ENCODE data around the gene SCYGR4. TPM values are rescaled to one million over a fixed set of nuclear protein-coding genes. Genes with fewer than 3 reads are reported as not detected.

The SCYGR4 gene
- total and polyA plus RNA-seq, 3 experiments from 2014 or later, result not detected

DNA sequence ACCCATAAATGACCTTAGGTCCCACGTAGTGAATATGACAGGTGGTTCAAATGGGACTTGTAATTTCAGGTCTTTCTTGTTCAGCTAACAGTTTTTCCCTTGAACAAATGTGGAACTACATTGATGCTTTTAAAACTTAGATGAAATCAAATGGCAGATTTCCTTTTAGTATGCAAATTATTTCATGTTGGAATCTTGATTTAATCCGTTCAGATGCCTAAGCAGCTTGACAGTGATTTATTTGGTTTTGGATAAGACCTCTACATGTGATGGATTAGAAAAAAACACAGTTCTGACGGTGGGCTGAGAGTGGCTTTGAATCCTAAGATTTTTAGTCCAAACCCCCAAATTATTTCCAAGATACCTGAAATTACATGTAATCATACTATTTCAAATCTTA is 16.9 kb downstream of the SCYGR4 start:
- no peak overlapping the region for H3K27ac ChIP-seq (ENCODE audit: low read depth, low read length)
- no peaks in the 10 kb centered on the region for H3K36me3 ChIP-seq (ENCODE audit: insufficient read depth, low read length)
- H3K9me3 ChIP-seq (ENCODE audit: low read length), result no peaks in the 10 kb centered on the region
- ChIA-PET CTCF (no interaction called here), POLR2A (no interaction called here)
- Mint-ChIP-seq H3K4me3 (no peak overlapping the region), H3K27ac (no peak overlapping the region), H3K9me3 (no peaks in the 10 kb centered on the region), H3K4me1 (no peaks in the 10 kb centered on the region), H3K36me3 (no peaks in the 10 kb centered on the region), H3K27me3 (peaks cover 5 to 33% of the 10 kb centered on the region in 2 donors)
- DNase-seq, result no peak
- H3K4me1 ChIP-seq (ENCODE audit: insufficient read depth, low read length), result no peaks in the 10 kb centered on the region
- no peak overlapping the region for H3K4me3 ChIP-seq (ENCODE audit: low read length)
- no peaks in the 10 kb centered on the region for H3K27me3 ChIP-seq (ENCODE audit: insufficient read depth, low read length, poor library complexity, severe bottlenecking)

DNA sequence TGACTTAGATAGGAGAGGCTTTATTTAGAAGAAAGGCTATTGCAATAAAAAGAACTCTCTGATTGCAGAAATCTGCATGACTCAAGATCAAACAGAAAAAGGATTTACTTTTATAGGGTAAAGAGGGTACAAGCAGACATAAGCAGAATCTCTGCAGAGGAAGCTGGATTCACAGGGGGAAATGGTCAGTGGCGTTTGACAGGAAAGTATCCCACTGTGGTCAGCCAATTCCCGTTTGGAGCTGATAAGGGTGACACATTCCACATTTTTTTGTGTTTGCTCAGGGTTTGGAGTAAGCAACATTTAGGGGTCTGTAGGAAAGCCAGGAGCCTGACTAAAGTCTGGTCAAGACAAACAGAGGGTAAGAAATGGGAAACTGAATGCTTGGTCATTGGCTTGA is 25.4 kb downstream of the SCYGR4 start:
- Mint-ChIP-seq H3K4me3 (no peak overlapping the region), H3K36me3 (no peaks in the 10 kb centered on the region), H3K4me1 (no peaks in the 10 kb centered on the region), H3K27ac (no peak overlapping the region), H3K27me3 (peaks cover 0 to 12% of the 10 kb centered on the region in 2 donors), H3K9me3 (no peaks in the 10 kb centered on the region)
- no peaks in the 10 kb centered on the region for H3K36me3 ChIP-seq (ENCODE audit: insufficient read depth, low read length)
- ChIA-PET POLR2A (no interaction called here), CTCF (no interaction called here)
- H3K27me3 ChIP-seq (ENCODE audit: insufficient read depth, low read length, poor library complexity, severe bottlenecking), result no peaks in the 10 kb centered on the region
- no peak overlapping the region for H3K27ac ChIP-seq (ENCODE audit: low read depth, low read length)
- DNase-seq, result no peak
- H3K4me3 ChIP-seq (ENCODE audit: low read length), result no peak overlapping the region
- H3K4me1 ChIP-seq (ENCODE audit: insufficient read depth, low read length), result no peaks in the 10 kb centered on the region
- H3K9me3 ChIP-seq (ENCODE audit: low read length), result no peaks in the 10 kb centered on the region

DNA sequence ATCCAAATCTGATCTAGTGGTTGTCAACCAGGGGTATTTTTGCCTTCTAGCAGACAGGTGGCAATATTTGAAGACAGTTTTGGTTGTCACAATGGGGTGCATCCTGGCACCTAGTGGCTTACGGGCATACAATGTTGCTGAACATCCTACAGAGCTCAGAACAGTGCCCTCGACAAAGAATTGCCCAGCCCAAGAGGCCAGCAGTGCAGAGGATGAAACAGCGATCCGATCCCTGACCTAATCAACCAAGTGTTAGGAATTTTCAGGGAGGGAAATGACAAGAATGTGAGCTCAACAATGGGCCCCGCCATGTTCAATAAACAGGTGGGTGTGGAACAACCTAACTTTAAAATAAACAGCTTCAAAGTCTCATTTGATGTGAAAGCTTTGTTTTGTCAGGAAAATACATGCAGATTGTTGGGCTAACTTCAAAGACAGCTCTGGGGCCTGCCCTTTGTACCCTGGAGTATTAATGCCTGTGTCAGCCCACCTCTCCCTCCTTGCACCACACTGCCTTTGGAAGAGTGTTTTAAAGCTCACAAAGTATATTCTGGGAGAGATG is 26.8 kb downstream of the SCYGR4 start:
- H3K4me3 Mint-ChIP-seq, result no peak overlapping the region
- POLR2A ChIA-PET, result no interaction called here
- no peaks in the 10 kb centered on the region for H3K4me1 Mint-ChIP-seq
- CTCF ChIA-PET, result interaction anchor here (1.9 kb wide), 1 partner anchor 14 kb away, joined by 8 read pairs; no protein-coding TSS in a partner anchor
- no peaks in the 10 kb centered on the region for H3K36me3 Mint-ChIP-seq
- Histone ChIP-seq H3K36me3 (ENCODE audit: insufficient read depth, low read length) (no peaks in the 10 kb centered on the region), H3K4me1 (ENCODE audit: insufficient read depth, low read length) (no peaks in the 10 kb centered on the region), H3K27ac (ENCODE audit: low read depth, low read length) (no peak overlapping the region), H3K9me3 (ENCODE audit: low read length) (no peaks in the 10 kb centered on the region), H3K27me3 (ENCODE audit: insufficient read depth, low read length, poor library complexity, severe bottlenecking) (no peaks in the 10 kb centered on the region), H3K4me3 (ENCODE audit: low read length) (no peak overlapping the region)
- no peaks in the 10 kb centered on the region for H3K9me3 Mint-ChIP-seq
- no peak for DNase-seq
- H3K27me3 Mint-ChIP-seq, result peaks cover 1 to 22% of the 10 kb centered on the region in 2 donors
- H3K27ac Mint-ChIP-seq, result no peak overlapping the region

DNA sequence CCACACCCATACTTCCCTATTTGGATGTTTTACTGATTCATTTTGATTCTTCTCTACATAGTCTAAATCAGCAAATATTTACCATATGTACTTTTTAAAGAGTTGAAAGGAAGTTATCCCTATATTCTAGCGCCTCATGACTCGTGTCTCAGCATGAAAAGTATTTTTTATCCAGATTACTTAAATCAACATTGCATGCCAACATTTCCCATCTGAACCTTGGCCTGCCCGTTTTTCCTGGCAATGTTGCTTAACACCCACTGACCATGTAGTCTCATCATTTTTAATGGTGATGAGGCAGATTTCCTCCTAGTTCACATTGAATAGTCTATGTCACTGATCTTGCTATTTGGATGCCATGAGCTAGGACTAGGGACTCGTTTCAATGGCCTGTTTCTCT is 36.1 kb downstream of the SCYGR4 start:
- ChIA-PET CTCF (no interaction called here), POLR2A (no interaction called here)
- Histone ChIP-seq H3K27ac (ENCODE audit: low read depth, low read length) (no peak overlapping the region), H3K4me3 (ENCODE audit: low read length) (no peak overlapping the region), H3K4me1 (ENCODE audit: insufficient read depth, low read length) (no peaks in the 10 kb centered on the region), H3K36me3 (ENCODE audit: insufficient read depth, low read length) (no peaks in the 10 kb centered on the region), H3K27me3 (ENCODE audit: insufficient read depth, low read length, poor library complexity, severe bottlenecking) (no peaks in the 10 kb centered on the region), H3K9me3 (ENCODE audit: low read length) (no peaks in the 10 kb centered on the region)
- H3K27me3 Mint-ChIP-seq, result peaks cover 4 to 17% of the 10 kb centered on the region in 2 donors
- no peaks in the 10 kb centered on the region for H3K9me3 Mint-ChIP-seq
- no peaks in the 10 kb centered on the region for H3K36me3 Mint-ChIP-seq
- no peaks in the 10 kb centered on the region for H3K4me1 Mint-ChIP-seq
- no peak overlapping the region for H3K4me3 Mint-ChIP-seq
- no peak overlapping the region for H3K27ac Mint-ChIP-seq
- DNase-seq, result no peak

DNA sequence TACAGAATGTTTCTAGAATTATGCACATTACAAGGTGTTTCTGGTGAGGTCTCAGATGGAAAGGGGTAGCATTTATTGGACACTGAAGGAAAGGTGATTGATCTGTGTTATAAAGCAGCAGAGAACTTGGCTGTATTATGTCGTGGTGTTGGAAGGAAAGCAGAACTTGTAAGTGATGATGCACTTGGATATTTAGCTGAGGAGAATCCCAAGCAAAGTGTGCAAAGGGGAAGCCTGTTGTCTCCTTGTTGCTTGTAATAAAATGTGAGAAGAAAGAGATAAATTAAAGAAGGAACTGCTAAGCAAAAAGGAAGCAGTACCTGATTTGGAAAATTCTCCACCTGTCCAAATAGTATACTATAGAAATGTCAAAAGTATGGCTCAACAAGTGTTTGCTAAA is 37.1 kb downstream of the SCYGR4 start:
- H3K4me3 Mint-ChIP-seq, result no peak overlapping the region
- H3K27ac Mint-ChIP-seq, result no peak overlapping the region
- Histone ChIP-seq H3K4me3 (ENCODE audit: low read length) (no peak overlapping the region), H3K27me3 (ENCODE audit: insufficient read depth, low read length, poor library complexity, severe bottlenecking) (no peaks in the 10 kb centered on the region), H3K4me1 (ENCODE audit: insufficient read depth, low read length) (no peaks in the 10 kb centered on the region), H3K36me3 (ENCODE audit: insufficient read depth, low read length) (no peaks in the 10 kb centered on the region), H3K9me3 (ENCODE audit: low read length) (no peaks in the 10 kb centered on the region), H3K27ac (ENCODE audit: low read depth, low read length) (no peak overlapping the region)
- no peaks in the 10 kb centered on the region for H3K9me3 Mint-ChIP-seq
- H3K36me3 Mint-ChIP-seq, result no peaks in the 10 kb centered on the region
- no peak for DNase-seq
- POLR2A ChIA-PET, result no interaction called here
- no peaks in the 10 kb centered on the region for H3K4me1 Mint-ChIP-seq
- CTCF ChIA-PET, result no interaction called here
- H3K27me3 Mint-ChIP-seq, result peaks cover 4 to 11% of the 10 kb centered on the region in 2 donors

DNA sequence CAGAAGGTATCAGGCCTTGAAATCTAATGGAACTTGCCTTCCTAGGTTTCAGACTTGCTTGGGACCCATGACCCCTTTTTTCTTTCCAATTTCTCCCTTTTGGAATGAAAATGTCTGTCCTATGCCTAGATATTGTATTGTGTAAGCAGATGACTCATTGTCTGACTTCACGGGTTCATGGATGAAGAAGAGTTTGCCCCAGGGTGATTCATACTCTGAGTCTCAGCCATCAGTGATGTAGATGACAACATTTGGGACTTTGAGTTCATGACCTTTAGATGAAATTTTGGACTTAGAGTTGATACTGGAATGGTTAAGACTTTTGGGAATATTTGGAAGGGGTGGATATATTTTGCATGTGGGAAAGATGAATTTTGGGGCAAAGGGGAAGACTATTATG is 38.2 kb downstream of the SCYGR4 start:
- Histone ChIP-seq H3K36me3 (ENCODE audit: insufficient read depth, low read length) (no peaks in the 10 kb centered on the region), H3K27ac (ENCODE audit: low read depth, low read length) (no peak overlapping the region), H3K9me3 (ENCODE audit: low read length) (no peaks in the 10 kb centered on the region), H3K4me1 (ENCODE audit: insufficient read depth, low read length) (no peaks in the 10 kb centered on the region), H3K27me3 (ENCODE audit: insufficient read depth, low read length, poor library complexity, severe bottlenecking) (no peaks in the 10 kb centered on the region), H3K4me3 (ENCODE audit: low read length) (no peak overlapping the region)
- Mint-ChIP-seq H3K27me3 (peaks cover 4 to 11% of the 10 kb centered on the region in 2 donors), H3K4me1 (no peaks in the 10 kb centered on the region), H3K36me3 (no peaks in the 10 kb centered on the region), H3K27ac (no peak overlapping the region), H3K9me3 (no peaks in the 10 kb centered on the region), H3K4me3 (no peak overlapping the region)
- no peak for DNase-seq
- CTCF ChIA-PET, result no interaction called here
- POLR2A ChIA-PET, result no interaction called here

DNA sequence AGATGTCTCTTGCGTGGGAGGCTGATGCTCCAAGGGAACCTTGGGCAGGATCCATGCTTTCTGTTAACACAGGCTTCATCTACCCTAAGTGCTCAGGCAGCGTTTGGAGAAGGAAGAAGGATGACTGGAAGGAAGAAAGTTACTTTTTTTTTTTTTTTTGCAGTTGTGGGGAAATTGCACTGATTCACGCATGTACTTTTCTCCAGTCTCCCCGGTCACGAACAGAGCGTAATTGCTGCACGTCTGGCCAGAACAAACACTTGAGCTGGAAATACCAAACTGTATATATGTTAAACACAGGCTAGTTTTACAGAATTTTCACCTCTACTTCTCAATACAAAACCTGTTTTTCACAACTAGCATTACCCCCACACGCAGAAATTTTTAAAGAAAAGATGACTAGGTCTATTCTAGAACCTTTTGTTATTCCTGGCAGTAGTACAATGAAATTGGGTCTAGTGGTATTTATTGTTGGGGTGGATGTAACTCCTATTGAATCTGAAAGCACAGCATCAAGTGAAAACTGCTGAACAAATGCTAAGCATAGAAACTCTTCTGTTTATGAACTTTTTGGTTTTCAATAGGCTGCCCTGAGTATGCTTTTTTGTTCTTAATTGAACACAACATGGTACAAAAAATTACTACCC is 40.0 kb downstream of the SCYGR4 start:
- Mint-ChIP-seq H3K27ac (no peak overlapping the region), H3K9me3 (no peaks in the 10 kb centered on the region), H3K36me3 (no peaks in the 10 kb centered on the region), H3K4me3 (no peak overlapping the region), H3K4me1 (no peaks in the 10 kb centered on the region), H3K27me3 (peaks cover 6 to 7% of the 10 kb centered on the region in 2 donors)
- no peak overlapping the region for H3K4me3 ChIP-seq (ENCODE audit: low read length)
- ChIA-PET CTCF (interaction anchor here (0.8 to 1.6 kb wide), 4 partner anchors 8 to 12 kb away, joined by 3 to 8 read pairs (median 6); partner anchors contain the start of gene SCYGR5), POLR2A (no interaction called here)
- no peaks in the 10 kb centered on the region for H3K27me3 ChIP-seq (ENCODE audit: insufficient read depth, low read length, poor library complexity, severe bottlenecking)
- H3K9me3 ChIP-seq (ENCODE audit: low read length), result no peaks in the 10 kb centered on the region
- DNase-seq, result no peak
- no peaks in the 10 kb centered on the region for H3K36me3 ChIP-seq (ENCODE audit: insufficient read depth, low read length)
- no peaks in the 10 kb centered on the region for H3K4me1 ChIP-seq (ENCODE audit: insufficient read depth, low read length)
- H3K27ac ChIP-seq (ENCODE audit: low read depth, low read length), result no peak overlapping the region

DNA sequence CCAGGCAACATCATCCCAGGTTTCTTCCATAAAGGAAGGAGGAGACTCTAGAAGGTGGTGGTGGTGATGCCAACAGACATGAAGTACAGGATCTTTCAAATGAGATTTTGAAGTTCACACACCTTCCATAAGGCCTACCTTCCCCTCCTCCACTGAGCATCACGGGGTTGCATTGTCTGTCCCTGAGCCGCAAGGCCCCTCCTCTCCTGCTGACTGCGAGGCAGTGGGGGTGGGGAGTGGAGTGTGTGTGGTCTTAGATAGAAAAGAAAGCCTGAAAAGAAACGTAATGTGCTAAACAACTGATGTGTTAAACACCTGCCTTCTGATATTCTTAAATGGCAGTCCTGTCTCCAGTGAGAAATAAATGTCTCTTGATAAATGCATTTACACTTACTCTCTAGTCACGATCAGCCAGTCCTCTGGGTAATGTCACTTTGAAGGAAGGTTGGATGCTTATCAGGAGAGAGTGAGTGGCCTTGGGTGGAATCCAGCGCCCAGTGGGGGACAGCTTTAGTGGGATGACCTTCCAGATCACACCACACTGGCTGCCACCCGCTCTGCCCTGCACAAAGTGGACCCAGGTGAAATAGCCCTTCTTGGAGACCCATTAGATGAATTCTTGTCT is 43.8 kb downstream of the SCYGR4 start:
- Histone ChIP-seq H3K36me3 (ENCODE audit: insufficient read depth, low read length) (no peaks in the 10 kb centered on the region), H3K4me3 (ENCODE audit: low read length) (no peak overlapping the region), H3K9me3 (ENCODE audit: low read length) (no peaks in the 10 kb centered on the region), H3K27ac (ENCODE audit: low read depth, low read length) (no peak overlapping the region), H3K4me1 (ENCODE audit: insufficient read depth, low read length) (no peaks in the 10 kb centered on the region), H3K27me3 (ENCODE audit: insufficient read depth, low read length, poor library complexity, severe bottlenecking) (no peaks in the 10 kb centered on the region)
- no peak overlapping the region for H3K4me3 Mint-ChIP-seq
- H3K9me3 Mint-ChIP-seq, result no peaks in the 10 kb centered on the region
- H3K36me3 Mint-ChIP-seq, result no peaks in the 10 kb centered on the region
- POLR2A ChIA-PET, result no interaction called here
- no peaks in the 10 kb centered on the region for H3K4me1 Mint-ChIP-seq
- H3K27ac Mint-ChIP-seq, result no peak overlapping the region
- peaks cover 3 to 10% of the 10 kb centered on the region in 2 donors for H3K27me3 Mint-ChIP-seq
- DNase-seq, result no peak
- CTCF ChIA-PET, result no interaction called here
